ENCODE measurements around the gene MYL11. TPM values are rescaled to one million over a fixed set of nuclear protein-coding genes. Genes with fewer than 3 reads are reported as not detected.

MYL11 gene
- total RNA-seq, 4 donors from 2014 or later, result not detected

DNA sequence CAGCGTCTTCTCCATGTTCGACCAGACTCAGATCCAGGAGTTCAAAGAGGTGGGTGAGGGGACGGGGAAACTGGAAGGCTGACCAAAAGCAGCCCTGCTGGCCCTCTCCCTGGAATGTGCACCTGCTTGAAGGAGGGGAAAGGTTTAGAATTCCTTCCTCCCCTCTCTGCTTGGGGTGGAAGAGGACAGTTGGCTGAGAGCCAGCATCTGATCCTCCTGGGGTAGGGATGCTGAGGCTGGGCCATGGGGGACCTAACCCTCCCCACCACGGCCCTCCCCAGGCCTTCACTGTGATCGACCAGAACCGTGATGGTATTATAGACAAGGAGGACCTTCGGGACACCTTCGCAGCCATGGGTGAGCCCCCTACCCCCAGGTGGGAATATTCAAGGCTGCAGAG is 1.3 kb downstream of the MYL11 start:
- TF ChIP-seq, protein P1, sequence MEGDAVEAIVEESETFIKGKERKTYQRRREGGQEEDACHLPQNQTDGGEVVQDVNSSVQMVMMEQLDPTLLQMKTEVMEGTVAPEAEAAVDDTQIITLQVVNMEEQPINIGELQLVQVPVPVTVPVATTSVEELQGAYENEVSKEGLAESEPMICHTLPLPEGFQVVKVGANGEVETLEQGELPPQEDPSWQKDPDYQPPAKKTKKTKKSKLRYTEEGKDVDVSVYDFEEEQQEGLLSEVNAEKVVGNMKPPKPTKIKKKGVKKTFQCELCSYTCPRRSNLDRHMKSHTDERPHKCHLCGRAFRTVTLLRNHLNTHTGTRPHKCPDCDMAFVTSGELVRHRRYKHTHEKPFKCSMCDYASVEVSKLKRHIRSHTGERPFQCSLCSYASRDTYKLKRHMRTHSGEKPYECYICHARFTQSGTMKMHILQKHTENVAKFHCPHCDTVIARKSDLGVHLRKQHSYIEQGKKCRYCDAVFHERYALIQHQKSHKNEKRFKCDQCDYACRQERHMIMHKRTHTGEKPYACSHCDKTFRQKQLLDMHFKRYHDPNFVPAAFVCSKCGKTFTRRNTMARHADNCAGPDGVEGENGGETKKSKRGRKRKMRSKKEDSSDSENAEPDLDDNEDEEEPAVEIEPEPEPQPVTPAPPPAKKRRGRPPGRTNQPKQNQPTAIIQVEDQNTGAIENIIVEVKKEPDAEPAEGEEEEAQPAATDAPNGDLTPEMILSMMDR (IDR thresholded peaks at IDR 0.05), result no peak
- no peak for DNase-seq (ENCODE audit: low spot score)
- ATAC-seq (ENCODE audit: low FRiP score), result no peak

DNA sequence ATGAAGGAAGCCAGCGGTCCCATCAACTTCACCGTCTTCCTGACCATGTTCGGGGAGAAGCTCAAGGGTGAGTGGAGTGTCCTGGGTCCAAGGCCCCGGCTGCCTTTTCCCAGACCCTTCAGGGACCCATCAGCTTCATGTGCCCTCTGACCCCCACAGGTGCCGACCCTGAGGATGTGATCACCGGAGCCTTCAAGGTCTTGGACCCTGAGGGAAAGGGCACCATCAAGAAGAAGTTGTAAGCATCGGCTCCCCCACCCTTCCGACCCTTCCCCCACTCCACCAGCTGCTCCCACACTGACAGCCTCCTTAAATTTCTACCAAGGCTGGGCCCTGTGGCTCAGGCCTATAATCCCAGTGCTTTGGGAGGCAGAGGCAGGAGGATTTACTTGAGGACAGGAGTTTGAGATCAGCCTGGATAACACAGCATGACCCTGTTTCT is 1.9 kb downstream of the MYL11 start:
- DNase-seq (ENCODE audit: low spot score) (no peak), ATAC-seq (ENCODE audit: low FRiP score) (no peak)
- TF ChIP-seq, protein P1 (IDR thresholded peaks at IDR 0.05), result no peak

DNA sequence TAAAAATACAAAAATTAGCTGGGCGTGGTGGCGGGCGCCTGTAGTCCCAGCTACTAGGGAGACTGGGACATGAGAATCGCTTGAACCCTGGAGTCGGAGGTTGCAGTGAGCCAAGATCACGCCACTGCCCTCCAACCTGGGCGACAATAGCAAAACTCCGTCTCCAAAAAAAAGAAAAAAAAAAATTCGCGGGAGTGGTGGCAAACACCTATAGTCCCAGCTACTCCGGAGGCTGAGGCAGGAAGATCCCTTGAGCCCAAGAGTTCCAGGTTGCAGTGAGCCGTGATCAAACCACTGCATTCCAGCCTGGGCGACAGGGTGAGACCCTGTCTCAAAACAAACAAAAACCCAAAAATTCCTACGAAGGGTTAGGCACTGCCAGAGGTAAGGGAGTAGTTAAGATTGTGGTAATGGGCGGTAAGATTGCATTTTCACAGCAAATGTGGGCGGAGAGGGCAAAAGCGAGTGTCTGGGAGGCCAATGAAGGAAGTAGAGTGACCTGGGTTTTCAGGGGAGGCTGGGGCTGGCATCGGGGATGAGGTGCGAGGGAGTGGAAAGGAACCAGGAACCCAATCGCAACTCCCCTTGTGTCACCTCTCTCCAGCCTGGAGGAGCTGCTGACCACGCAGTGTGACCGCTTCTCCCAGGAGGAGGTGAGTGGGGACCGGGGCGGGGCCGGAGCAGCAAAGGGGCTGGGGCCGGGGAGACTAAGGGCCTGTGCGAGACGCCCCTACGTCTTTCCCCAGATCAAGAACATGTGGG is 2.6 kb downstream of the MYL11 start:
- TF ChIP-seq, protein P1 (IDR thresholded peaks at IDR 0.05), result no peak
- DNase-seq (ENCODE audit: low spot score) (no peak), ATAC-seq (ENCODE audit: low FRiP score) (no peak)

DNA sequence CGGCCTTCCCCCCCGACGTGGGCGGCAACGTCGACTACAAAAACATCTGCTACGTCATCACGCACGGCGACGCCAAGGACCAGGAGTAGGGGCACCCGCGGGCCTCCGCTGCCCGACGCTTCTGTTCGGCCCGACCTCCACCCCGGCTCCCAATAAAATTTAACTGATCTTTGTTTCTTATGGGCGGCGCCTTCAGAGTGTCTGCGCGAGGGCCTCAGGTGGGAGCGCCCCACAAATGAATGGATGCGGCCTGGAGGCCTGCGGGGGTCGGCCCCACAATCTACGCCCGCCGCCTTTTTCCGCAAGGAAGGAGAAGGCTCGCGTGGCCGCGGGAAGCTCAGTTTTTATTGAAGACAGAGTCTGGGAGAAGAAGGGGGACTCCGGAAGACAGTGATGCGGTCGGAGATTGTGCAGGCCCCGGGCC is 3.2 kb downstream of the MYL11 start:
- peak; percentile 79 for DNase-seq (ENCODE audit: low spot score)
- TF ChIP-seq, protein P1 (IDR thresholded peaks at IDR 0.05), result no peak
- peak; percentile 50 for ATAC-seq (ENCODE audit: low FRiP score)

DNA sequence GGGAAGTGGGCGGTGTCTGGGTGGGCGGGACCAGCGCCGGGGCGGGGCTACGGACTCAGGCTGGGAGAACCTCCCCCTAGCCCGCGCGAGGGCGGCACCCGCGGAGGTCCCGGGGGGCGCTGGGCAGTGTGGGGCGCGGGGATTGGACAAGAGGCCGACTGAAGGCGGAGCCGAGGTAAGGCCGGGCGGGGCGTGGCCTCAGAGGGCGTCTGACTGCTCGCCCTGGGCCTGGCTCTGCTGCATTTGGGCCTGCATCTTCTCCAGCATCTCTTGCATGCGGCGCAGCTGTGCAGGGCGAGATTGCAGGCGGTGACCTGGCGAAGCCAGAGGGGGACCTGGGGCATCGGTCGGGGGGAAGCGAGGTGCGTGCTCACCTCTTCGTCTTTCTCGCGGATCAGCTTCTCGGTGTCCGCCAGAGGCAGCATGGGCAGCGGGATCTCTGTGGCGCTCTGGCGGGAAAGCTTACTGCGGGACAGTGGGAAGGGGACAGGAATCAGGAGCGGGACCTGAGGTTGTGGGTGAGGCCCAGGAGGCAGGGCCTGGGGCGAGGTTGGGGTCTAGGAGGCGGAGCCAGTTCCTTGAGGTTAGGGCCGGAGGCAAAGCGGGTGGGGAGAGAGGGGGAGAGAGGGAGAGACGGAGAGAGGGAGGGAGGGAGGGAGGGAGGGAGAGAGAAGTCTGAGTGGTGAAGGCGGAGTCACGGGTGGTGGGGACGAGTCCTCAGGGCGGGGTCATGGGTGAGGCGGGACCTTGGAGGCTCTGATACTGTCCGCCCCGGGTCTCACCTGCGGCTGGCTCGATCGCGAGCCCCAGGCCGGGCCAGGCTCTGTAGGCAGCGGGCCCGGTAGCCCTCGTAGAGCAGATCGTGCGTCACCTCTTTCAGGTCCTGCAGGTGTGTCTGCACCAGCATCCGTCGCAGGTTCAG is 3.9 kb downstream of the MYL11 start:
- TF ChIP-seq, protein P1 (IDR thresholded peaks at IDR 0.05), result no peak
- peak; percentile 99 for ATAC-seq (ENCODE audit: low FRiP score)
- DNase-seq (ENCODE audit: low spot score), result peak; percentile 98

DNA sequence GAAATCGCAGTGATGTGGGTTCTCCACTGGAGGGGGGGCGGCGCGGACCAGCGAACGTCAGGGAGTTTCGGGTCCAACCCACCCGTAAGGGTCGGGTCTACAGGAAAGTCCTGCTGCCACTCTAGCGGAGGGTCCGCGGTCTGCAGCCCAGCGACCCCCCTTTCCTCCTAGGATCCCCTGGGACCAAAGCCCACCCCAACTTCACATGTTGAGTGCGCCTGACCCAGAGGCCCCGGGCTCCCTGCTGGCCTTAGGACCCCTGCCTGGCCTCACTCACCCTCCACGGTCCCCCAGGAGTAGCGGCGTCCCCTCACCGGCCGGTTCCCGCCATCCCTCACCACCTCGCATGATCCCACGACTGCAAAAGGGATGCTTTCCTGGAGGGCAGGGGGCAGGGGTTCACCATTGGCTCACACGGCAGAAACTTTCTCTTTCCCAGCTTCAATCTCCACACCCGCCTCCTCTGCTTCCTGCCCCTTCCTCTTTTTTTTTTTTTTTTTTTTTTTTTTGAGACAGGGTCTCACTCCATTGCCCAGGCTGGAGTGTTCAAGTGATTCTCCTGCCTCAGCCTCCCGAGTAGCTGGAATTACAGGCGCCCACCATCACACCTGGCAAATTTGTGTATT is 4.7 kb downstream of the MYL11 start:
- ATAC-seq (ENCODE audit: low FRiP score), result no peak
- TF ChIP-seq, protein P1 (IDR thresholded peaks at IDR 0.05), result no peak
- no peak for DNase-seq (ENCODE audit: low spot score)

Data from omental fat pad (tissue), 4 donors.